Colonic mucosa (tissue), 4 donors: Measurements from ENCODE around the gene LDHA. TPM values are rescaled to one million over a fixed set of nuclear protein-coding genes. Genes with fewer than 3 reads are reported as not detected.

Experiments used
- DNase-seq: peaks from one replicate; pipeline ENCODE4 v3.0.0-alpha.2; 2020
- H3K27ac ChIP-seq: fragments of 200-600 bp; one replicate; pipeline ENCODE4 v1.8.0; 2021
- H3K27me3 ChIP-seq: fragments of 200-600 bp; one replicate; pipeline ENCODE4 v1.8.0; 2021
- H3K36me3 ChIP-seq: fragments of 200-600 bp; one replicate; pipeline ENCODE4 v1.8.0; 2021
- H3K4me1 ChIP-seq: fragments of 200-600 bp; one replicate; pipeline ENCODE4 v1.8.0; 2021; ENCODE audit warnings: mild to moderate bottlenecking
- H3K4me3 ChIP-seq: fragments of 200-600 bp; one replicate; pipeline ENCODE4 v1.8.0; 2021
- H3K9ac ChIP-seq, 2 donors: one replicate each; pipeline ENCODE4 v1.7.0; 2013; ENCODE audit warnings: control low read depth in 2 of 2, low read depth in 2 of 2, low read length in 2 of 2
- H3K9me3 ChIP-seq: fragments of 200-600 bp; one replicate; pipeline ENCODE4 v1.8.0; 2021
- CTCF ChIP-seq: fragments of 200-600 bp; IDR thresholded peaks from one replicate; pipeline ENCODE4 v1.8.0; 2022; ENCODE audit warnings: antibody characterized with exemption, mild to moderate bottlenecking
- intact Hi-C: fragments of 100-400 bp; cut with DNase I; formaldehyde crosslinking; loops from one replicate; pipeline ENCODE4 v1.14.1; 2022
- total RNA-seq, 2 donors: library from RNA; stranded (reverse); fragmentation: NEBNext Ultra II Directional in 1 of 2; extraction: Animal tissue kit (Norgen Biotek cat#: 25700) in 1 of 2; gene quantifications; one replicate each; pipeline ENCODE4 v1.2.1, GENCODE V29; 2021
- donor health status: healthy.
- donor health status: DM: no; HTN: no; CAD: no.
- donor health status: DM: no; HTN: no; CAD: no.

The LDHA gene
- total RNA-seq, 2 donors from 2014 or later: 555 to 1,280 TPM

GRCh38 chr11:18429332-18429731 lies 35.0 kb downstream of the LDHA start:
- no peak for TF ChIP-seq CTCF
- Histone ChIP-seq H3K4me1 (no peaks in the 10 kb centered on the region), H3K9ac (no peak overlapping the region), H3K4me3 (no peak overlapping the region), H3K9me3 (no peaks in the 10 kb centered on the region), H3K36me3 (no peaks in the 10 kb centered on the region), H3K27me3 (no peaks in the 10 kb centered on the region), H3K27ac (no peak overlapping the region)
- no peak for DNase-seq
- intact Hi-C loops: no loop called here

GRCh38 chr11:18438691-18439090 lies 44.3 kb downstream of the LDHA start:
- H3K9me3 ChIP-seq: no peaks in the 10 kb centered on the region
- no peaks in the 10 kb centered on the region for H3K27me3 ChIP-seq
- no peak overlapping the region for H3K9ac ChIP-seq
- DNase-seq: no peak
- no peak for TF ChIP-seq CTCF
- H3K4me1 ChIP-seq: no peaks in the 10 kb centered on the region
- intact Hi-C loops: no loop called here
- no peak overlapping the region for H3K27ac ChIP-seq
- H3K36me3 ChIP-seq: no peaks in the 10 kb centered on the region
- H3K4me3 ChIP-seq: no peak overlapping the region

GRCh38 chr11:18449251-18449650 lies 54.9 kb downstream of the LDHA start:
- intact Hi-C loops: no loop called here
- Histone ChIP-seq H3K9ac (no peak overlapping the region), H3K4me3 (no peak overlapping the region), H3K9me3 (no peaks in the 10 kb centered on the region), H3K4me1 (no peaks in the 10 kb centered on the region), H3K27me3 (no peaks in the 10 kb centered on the region), H3K27ac (no peak overlapping the region), H3K36me3 (no peaks in the 10 kb centered on the region)
- no peak for DNase-seq
- TF ChIP-seq CTCF: no peak

GRCh38 chr11:18452927-18453326 lies 58.6 kb downstream of the LDHA start:
- Histone ChIP-seq H3K27ac (no peak overlapping the region), H3K27me3 (no peaks in the 10 kb centered on the region), H3K4me3 (no peak overlapping the region), H3K4me1 (no peaks in the 10 kb centered on the region), H3K36me3 (no peaks in the 10 kb centered on the region), H3K9me3 (no peaks in the 10 kb centered on the region), H3K9ac (no peak overlapping the region)
- intact Hi-C loops: no loop called here
- DNase-seq: no peak
- no peak for TF ChIP-seq CTCF

- Histone ChIP-seq H3K36me3 (no peaks in the 10 kb centered on the region), H3K9me3 (no peaks in the 10 kb centered on the region), H3K4me1 (no peaks in the 10 kb centered on the region), H3K27ac (no peak within 1 kb of the TSS), H3K9ac (no peak within 1 kb of the TSS), H3K27me3 (no peaks in the 10 kb centered on the region), H3K4me3 (no peak within 1 kb of the TSS)
- intact Hi-C loops: no loop called here
- no peak for TF ChIP-seq CTCF
- DNase-seq: no peak
Measured at GRCh38 chr11:18455686-18456372, 61.5 kb downstream of the LDHA start, which contains the start of gene LDHAL6A. Gene LDHAL6A, plus strand, starts transcription at chr11:18455856. Its CDS starts 825 bp downstream, at chr11:18456681.
